Measurements from ENCODE around the gene MRPL54. TPM values are rescaled to one million over a fixed set of nuclear protein-coding genes. Genes with fewer than 3 reads are reported as not detected.

MRPL54 gene
- total RNA-seq, 2 donors from 2014 or later: 38.1 to 38.9 TPM

GRCh38 chr19:3781603-3782002 is 19.1 kb downstream of the MRPL54 start:
- Histone ChIP-seq H3K4me1 (ENCODE audit: control insufficient read depth, insufficient read depth, low read length) (no peaks in the 10 kb centered on the region), H3K9me3 (ENCODE audit: control insufficient read depth, low read length) (peaks cover 20% of the 10 kb centered on the region), H3K27ac (ENCODE audit: low read depth, low read length) (no peak overlapping the region), H3K36me3 (ENCODE audit: control insufficient read depth, insufficient read depth, low read length) (no peaks in the 10 kb centered on the region), H3K27me3 (ENCODE audit: control insufficient read depth, insufficient read depth, low read length, poor library complexity, severe bottlenecking) (peaks cover 25% of the 10 kb centered on the region), H3K9ac (ENCODE audit: extremely low read depth, low read length, poor library complexity, severe bottlenecking) (no peak overlapping the region), H3K4me3 (ENCODE audit: low read length) (no peak overlapping the region)
- peaks cover 9% of the 10 kb centered on the region for H3K36me3 Mint-ChIP-seq (ENCODE audit: low read depth)
- H3K9me3 Mint-ChIP-seq: peaks cover 21% of the 10 kb centered on the region
- H3K4me1 Mint-ChIP-seq: no peaks in the 10 kb centered on the region
- 98% methylated on average over 2 of the region's 2 CpGs; no CpG with 5 or more reads in 1 of the 2 experiments for WGBS, 2 experiments (ENCODE audit: insufficient coverage in 1 of 2, insufficient read length in 1 of 2)
- H3K4me3 Mint-ChIP-seq: no peak overlapping the region
- no peak overlapping the region for H3K27ac Mint-ChIP-seq
- peak; percentile 32 for DNase-seq
- TF ChIP-seq, protein P1, sequence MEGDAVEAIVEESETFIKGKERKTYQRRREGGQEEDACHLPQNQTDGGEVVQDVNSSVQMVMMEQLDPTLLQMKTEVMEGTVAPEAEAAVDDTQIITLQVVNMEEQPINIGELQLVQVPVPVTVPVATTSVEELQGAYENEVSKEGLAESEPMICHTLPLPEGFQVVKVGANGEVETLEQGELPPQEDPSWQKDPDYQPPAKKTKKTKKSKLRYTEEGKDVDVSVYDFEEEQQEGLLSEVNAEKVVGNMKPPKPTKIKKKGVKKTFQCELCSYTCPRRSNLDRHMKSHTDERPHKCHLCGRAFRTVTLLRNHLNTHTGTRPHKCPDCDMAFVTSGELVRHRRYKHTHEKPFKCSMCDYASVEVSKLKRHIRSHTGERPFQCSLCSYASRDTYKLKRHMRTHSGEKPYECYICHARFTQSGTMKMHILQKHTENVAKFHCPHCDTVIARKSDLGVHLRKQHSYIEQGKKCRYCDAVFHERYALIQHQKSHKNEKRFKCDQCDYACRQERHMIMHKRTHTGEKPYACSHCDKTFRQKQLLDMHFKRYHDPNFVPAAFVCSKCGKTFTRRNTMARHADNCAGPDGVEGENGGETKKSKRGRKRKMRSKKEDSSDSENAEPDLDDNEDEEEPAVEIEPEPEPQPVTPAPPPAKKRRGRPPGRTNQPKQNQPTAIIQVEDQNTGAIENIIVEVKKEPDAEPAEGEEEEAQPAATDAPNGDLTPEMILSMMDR (conservative IDR thresholded peaks at IDR 0.05): no peak
- peaks cover 41% of the 10 kb centered on the region for H3K27me3 Mint-ChIP-seq (ENCODE audit: insufficient read depth)

- no peak overlapping the region for H3K4me3 ChIP-seq (ENCODE audit: low read length)
- H3K4me1 ChIP-seq (ENCODE audit: control insufficient read depth, insufficient read depth, low read length): no peaks in the 10 kb centered on the region
- TF ChIP-seq, protein P1 (conservative IDR thresholded peaks at IDR 0.05): no peak
- whole genome bisulfite sequencing, 2 experiments (ENCODE audit: insufficient coverage in 1 of 2, insufficient read length in 1 of 2): 91 to 100% methylated on average over 1 of the region's 1 CpG
- peaks cover 9% of the 10 kb centered on the region for H3K36me3 Mint-ChIP-seq (ENCODE audit: low read depth)
- peaks cover 48% of the 10 kb centered on the region for H3K27me3 Mint-ChIP-seq (ENCODE audit: insufficient read depth)
- H3K36me3 ChIP-seq (ENCODE audit: control insufficient read depth, insufficient read depth, low read length): no peaks in the 10 kb centered on the region
- no peak overlapping the region for H3K9ac ChIP-seq (ENCODE audit: extremely low read depth, low read length, poor library complexity, severe bottlenecking)
- H3K27ac ChIP-seq (ENCODE audit: low read depth, low read length): no peak overlapping the region
- no peak overlapping the region for H3K4me3 Mint-ChIP-seq
- H3K4me1 Mint-ChIP-seq: no peaks in the 10 kb centered on the region
- no peak overlapping the region for H3K27ac Mint-ChIP-seq
- no peak for DNase-seq
- peaks cover 30% of the 10 kb centered on the region for H3K27me3 ChIP-seq (ENCODE audit: control insufficient read depth, insufficient read depth, low read length, poor library complexity, severe bottlenecking)
- H3K9me3 Mint-ChIP-seq: peaks cover 21% of the 10 kb centered on the region
- H3K9me3 ChIP-seq (ENCODE audit: control insufficient read depth, low read length): peaks cover 20% of the 10 kb centered on the region
Measured at GRCh38 chr19:3782330-3782729, 19.8 kb downstream of the MRPL54 start.

- Mint-ChIP-seq H3K4me1 (no peaks in the 10 kb centered on the region), H3K4me3 (no peak overlapping the region), H3K9me3 (peaks cover 21% of the 10 kb centered on the region), H3K27me3 (ENCODE audit: insufficient read depth) (peaks cover 51% of the 10 kb centered on the region), H3K27ac (no peak overlapping the region), H3K36me3 (ENCODE audit: low read depth) (peaks cover 9% of the 10 kb centered on the region)
- no peak overlapping the region for H3K27ac ChIP-seq (ENCODE audit: low read depth, low read length)
- no peaks in the 10 kb centered on the region for H3K36me3 ChIP-seq (ENCODE audit: control insufficient read depth, insufficient read depth, low read length)
- H3K27me3 ChIP-seq (ENCODE audit: control insufficient read depth, insufficient read depth, low read length, poor library complexity, severe bottlenecking): peaks cover 30% of the 10 kb centered on the region
- no peaks in the 10 kb centered on the region for H3K4me1 ChIP-seq (ENCODE audit: control insufficient read depth, insufficient read depth, low read length)
- DNase-seq: peak; percentile 37
- H3K9ac ChIP-seq (ENCODE audit: extremely low read depth, low read length, poor library complexity, severe bottlenecking): no peak overlapping the region
- TF ChIP-seq, protein P1 (conservative IDR thresholded peaks at IDR 0.05): no peak
- 91 to 95% methylated on average over 6 to 13 of the region's 13 CpGs for WGBS, 2 experiments (ENCODE audit: insufficient coverage in 1 of 2, insufficient read length in 1 of 2)
- H3K9me3 ChIP-seq (ENCODE audit: control insufficient read depth, low read length): peaks cover 20% of the 10 kb centered on the region
- no peak overlapping the region for H3K4me3 ChIP-seq (ENCODE audit: low read length)
Measured at GRCh38 chr19:3782903-3783302, 20.4 kb downstream of the MRPL54 start.

Data from endodermal cell (in vitro differentiated cells).